SIG-M5 (cell line): Measurements from ENCODE around the gene DBN1.

ENCODE experiments used
- DNase-seq: peaks from one replicate; lab custom pipeline; 2025; lab: John Stamatoyannopoulos, UW

The DBN1 gene

DNA sequence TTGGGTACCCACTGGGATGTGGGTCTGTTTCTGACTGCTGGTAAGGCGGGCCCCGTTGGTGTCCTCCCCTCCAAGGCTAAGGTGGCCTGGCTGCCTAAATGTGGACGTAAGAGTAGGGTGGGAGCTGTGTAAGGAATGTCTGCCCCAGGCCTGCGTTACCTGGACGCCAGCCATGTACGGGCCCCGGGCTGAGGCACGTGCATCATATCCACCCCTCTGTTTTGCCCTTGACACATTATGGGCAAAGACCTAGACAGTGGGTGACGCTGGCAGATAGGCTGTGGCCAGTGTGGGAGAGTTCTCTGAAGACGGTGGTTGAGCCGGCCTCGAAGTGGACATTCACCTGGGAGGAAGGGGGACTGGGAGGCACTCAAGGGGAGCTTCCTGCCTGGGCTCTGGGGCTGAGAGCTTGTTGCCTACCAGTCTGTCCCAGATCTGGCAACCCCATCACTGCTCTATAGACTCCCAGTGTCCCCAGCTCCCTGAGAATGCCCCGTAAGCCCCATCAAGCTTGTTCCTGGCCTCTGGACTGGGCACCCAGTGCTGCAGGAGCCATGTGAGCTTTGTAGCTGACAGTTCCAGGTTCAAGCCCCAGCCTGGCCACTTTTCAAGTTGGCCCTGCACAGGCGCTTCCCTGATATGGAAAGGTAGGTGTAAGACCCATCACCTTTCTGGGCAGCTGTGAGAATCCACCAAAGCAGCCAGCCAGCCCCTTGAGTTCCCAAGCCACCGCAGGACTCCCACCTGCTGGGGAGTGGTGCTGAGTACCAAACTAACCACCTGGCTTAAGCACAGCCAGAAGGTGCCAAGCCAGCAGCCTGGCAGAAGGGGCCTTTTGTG lies 30.1 kb downstream of the DBN1 start:
- no peak for DNase-seq

DNA sequence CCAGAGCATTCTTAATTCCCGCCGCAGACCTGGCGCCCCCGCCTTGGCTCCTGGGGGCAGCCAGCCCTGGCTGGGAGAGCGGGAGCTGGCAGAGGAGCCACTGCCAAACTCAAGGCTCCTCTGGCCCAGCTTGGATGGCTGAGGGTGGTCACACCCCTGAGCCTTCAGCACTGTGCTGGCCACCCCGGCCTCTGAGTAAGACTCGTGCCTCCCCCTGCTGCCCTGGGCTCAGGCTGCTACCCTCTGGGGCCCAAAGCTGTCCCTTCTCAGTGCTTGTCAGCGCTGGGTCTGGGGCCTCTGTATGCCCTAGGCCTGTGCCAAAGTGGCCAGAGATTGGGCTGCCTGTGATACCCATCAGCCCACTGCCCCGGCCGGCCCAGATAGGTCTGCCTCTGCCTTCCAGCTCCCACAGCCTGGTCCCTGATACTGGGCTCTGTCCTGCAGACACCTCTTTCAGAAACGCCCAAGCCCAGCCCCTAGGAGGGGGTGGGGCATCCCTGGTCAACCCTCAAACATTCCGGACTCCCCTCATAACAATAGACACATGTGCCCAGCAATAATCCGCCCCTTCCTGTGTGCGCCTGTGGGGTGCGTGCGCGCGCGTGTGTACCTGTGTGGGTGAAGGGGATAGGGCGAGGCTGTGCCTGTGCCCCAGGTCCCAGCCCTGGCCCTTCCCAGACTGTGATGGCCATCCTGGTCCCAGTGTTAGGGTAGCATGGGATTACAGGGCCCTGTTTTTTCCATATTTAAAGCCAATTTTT lies 31.2 kb downstream of the DBN1 start:
- no peak for DNase-seq

DNA sequence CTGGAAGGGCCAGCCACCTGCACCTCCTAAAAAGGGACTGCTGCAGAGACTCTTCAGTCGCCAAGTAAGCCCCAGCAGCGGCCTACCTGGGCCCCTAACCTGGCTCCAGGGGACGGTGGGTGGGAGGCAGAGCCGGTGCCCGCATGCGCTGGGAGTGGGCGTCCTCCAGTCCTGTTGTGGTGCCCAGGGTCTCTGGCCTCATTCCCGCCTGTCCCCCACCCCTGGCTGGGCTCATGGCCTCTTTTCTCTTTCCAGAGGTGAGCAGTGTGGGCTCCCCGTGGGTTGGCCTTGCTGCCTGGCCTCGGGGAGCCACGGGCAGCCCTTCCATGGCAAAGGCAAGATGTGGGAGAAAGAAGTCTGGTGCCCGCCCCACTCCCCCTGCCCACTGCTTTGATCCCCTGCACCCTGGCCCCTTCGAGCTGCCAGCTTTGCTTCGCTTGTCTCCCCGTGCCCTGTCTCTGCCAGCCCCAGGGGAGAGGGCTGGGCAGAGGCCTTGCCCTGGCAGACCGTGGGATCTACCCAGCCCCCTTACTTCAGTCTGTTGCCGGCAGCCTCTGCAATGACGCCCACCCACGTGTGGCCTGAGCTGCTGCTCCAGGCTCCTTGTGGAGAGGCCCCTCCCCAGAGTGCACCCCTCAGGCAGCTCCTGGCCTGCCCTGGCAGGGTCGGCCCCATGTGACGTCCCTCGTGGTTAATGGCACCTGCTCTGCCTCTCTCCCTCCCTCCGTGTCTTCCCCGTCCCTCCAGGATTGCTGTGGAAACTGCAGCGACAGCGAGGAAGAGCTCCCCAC lies 32.2 kb downstream of the DBN1 start:
- no peak for DNase-seq

DNA sequence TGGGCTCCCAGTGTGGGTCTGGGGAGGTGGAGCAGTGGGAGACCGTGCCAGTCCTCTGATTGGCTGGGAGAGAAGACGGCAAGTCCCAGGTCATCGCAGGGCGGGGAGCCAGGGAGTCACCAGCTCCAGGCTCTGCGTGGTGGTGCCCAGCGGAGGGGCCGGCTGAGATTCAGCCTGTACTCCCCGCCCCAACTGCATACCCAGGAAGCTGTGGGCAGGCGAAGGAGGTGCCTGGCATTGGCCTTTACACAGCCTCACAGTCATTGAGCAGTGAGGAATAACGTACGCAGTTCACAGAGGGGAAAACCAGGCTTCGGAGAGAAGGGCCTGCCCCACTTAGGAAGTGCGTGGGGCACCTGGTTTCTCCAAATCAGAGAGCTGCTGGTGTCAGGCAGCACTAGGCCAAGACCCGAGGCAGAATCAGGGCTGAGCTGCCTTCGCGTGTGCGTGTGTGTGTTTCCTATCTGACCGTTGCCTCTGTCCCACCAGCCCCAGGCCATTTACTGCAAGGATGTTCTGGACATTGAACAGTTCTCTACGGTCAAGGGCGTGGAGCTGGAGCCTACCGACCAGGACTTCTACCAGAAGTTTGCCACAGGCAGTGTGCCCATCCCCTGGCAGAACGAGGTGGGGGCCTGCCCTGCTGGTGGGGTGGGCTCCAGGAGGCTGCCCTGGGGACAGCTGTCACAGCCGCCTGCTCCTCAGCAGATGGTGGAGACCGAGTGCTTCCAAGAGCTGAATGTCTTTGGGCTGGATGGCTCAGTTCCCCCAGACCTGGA lies 33.0 kb downstream of the DBN1 start:
- no peak for DNase-seq

DNA sequence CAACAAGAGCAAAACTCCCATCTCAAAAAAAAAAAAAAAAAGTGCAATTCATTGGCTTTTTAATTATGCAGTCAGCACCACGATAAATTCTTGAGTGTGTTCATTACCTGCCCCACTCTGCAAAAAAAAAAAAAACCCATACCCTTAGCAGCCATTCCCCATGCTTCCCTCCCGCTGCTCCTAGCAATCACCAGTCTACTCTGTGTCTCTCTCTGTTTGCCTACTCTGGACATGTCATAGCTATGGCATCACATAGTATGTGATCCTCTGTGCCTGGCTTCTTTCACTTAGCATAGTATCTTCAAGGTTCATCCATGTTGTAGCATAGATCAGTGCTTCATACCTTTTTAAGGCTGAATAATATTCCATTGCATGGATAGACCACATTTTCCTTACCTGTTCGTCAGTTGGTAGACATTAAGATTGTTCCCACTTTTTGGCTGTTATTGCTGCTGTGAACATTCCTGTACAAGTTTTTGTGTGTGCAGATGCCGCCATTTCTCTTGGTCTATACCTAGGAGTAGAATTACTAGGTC lies 33.8 kb downstream of the DBN1 start:
- no peak for DNase-seq

DNA sequence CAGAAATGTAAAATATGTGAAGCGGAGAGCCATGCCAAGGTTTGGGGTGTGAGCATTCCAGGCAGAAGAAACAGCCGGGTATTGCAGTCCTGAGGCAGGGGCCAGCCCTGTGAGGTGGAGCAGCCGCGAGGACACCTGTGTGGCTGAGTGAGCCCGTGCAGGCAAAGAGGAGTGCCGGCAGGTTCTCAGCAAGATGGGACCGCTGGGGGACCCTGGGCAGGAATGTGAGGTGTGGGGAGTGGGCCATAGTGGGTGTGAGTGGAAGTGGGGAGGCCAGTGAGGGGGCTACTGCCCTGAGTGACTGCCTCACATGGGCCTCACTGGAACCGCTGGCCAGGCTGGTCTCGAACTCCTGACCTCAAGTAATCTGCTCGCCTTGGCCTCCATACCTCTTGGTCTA lies 35.0 kb downstream of the DBN1 start:
- no peak for DNase-seq

DNA sequence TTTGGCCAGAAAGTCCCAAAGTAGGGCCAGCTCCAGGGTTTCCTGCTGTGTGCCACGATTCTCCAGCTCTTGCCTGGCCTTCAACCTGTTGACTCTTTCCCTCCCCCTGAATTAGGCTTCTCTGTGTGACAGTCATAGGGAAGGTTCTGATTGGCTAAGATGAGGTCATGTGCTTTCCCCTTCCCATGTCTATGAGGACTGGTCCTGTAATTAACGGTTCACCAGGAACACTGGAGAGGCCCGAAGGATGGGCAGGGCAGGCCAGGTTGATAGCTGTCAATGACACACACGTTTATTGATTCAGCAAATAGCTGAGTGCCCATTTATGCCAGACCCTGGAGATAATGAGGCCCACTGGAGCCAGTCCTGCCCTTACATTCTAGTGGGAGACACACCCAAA lies 35.8 kb downstream of the DBN1 start:
- no peak for DNase-seq

DNA sequence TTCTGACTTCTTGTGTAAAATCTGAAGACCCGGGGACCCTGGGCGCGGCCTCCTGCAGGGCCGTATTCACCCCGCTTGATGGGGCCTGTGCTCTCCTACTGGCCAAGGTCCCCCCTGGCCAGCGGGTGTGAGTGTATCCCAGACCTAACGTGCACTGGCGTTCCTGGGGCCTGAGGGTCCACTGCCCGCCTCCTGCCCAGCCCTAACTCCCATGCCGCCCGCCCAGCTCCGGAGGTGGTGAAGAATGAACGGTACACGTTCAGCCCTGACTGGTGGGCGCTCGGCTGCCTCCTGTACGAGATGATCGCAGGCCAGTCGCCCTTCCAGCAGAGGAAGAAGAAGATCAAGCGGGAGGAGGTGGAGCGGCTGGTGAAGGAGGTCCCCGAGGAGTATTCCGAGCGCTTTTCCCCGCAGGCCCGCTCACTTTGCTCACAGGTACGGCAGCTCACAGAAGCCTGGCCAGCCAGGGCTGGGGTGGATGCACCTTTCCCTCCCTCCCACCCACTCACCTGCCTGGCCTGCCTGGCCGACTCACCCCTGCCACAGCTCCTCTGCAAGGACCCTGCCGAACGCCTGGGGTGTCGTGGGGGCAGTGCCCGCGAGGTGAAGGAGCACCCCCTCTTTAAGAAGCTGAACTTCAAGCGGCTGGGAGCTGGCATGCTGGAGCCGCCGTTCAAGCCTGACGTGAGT lies 37.4 kb downstream of the DBN1 start:
- DNase-seq: no peak

DNA sequence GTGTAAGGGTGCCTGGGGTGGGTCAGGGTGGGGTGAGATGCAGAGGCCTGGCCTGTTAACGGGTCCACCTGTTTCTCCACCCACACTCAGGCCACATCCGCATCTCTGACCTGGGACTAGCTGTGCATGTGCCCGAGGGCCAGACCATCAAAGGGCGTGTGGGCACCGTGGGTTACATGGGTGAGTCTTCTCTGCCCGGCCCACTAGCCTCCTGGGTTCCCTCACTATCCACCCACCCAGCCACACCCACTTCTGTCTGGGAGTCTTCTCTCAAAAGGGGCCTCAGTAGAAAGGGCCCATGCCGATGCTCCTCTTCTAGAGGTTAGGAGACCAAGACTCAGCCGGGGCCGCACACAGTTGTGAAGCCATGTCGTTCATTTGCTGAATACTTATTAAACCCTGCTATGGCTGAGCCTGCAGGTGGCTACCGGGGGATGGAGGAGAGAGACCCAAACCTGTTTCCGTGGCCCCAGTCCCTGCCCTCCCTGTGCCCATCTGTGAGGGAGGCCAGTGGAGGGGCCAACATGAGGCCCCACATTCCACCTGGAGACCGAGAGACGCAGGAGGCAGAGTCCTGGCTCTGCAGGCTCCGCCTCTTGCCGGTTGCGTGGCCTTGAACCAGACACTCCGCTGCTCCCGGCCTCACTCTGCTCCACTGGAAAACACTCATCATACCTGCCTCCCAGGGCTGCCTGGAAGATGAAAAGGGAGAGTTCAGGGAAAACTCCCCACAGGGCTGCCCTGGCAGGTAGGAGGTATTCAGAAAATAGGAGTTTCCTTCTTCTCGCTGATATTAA lies 38.3 kb downstream of the DBN1 start:
- no peak for DNase-seq

DNA sequence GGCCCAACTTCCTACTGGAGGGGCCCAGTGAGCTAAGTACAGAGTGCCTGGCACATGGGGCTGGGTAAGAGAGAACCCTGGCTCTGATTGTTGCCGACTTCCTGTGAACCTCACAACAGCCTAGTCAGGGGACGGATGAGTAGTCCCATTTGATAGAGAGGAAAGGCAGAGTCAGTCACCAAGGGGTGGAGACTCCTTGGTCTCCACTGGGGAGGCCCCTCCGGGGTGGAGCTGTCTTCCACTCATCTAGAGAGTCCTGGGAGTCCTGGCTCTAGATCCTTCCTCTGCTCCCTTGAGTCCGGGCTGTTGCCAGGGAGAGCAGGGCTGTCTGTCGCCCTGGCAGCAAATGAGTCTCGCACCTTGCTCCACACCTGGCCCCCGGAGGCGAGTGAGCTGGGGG lies 39.0 kb downstream of the DBN1 start:
- no peak for DNase-seq

DNA sequence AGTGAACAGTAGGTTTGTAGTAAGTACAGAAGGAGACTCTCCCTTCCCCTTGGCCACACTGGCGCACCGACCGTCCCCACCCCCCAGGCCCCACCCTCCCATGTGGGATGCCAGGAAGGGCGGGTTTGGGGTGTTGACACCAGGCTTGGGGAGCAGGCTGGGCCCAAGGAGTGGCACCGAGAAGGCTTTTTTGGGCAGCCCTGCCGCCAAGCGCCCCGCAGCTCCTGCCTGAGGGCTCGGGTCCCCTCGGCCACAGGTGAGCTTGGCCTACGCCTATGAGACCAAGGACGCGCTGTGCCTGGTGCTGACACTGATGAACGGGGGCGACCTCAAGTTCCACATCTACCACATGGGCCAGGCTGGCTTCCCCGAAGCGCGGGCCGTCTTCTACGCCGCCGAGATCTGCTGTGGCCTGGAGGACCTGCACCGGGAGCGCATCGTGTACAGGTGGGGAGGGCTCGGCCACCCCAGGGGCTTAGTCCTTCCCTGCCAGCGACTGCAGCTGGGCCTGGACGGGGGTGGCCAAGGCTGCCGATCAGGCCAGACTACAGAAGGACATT lies 39.7 kb downstream of the DBN1 start:
- DNase-seq: no peak

DNA sequence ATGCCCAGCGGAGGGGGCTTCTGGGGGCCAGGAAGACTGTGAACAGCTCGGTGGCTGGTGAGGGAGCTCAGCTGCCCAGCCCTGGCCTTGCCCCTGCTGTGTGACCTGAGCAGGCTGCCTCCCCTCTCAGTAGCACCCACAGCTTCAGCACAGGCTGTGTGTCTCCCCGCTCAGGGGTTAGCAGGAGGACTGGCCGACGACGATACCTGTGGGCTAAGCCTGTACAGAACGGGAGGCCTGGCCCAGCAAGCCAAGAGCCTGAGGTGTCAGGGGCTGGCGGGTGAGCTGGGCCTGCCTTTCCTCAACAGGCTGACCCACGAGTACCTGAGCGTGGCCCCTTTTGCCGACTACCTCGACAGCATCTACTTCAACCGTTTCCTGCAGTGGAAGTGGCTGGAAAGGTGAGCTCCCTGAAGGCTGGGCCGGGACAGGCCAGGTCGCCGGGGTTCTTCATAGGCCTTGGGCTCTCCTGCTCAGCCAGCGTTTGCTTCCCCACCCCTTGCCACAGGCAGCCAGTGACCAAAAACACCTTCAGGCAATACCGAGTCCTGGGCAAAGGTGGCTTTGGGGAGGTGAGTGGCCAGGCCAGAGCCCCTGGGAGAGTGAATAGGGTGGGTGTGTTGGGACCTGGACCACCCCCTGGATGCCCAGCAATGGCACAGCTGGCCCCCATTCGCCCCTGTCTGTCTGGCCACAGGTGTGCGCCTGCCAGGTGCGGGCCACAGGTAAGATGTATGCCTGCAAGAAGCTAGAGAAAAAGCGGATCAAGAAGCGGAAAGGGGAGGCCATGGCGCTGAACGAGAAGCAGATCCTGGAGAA lies 40.4 kb downstream of the DBN1 start:
- no peak for DNase-seq

DNA sequence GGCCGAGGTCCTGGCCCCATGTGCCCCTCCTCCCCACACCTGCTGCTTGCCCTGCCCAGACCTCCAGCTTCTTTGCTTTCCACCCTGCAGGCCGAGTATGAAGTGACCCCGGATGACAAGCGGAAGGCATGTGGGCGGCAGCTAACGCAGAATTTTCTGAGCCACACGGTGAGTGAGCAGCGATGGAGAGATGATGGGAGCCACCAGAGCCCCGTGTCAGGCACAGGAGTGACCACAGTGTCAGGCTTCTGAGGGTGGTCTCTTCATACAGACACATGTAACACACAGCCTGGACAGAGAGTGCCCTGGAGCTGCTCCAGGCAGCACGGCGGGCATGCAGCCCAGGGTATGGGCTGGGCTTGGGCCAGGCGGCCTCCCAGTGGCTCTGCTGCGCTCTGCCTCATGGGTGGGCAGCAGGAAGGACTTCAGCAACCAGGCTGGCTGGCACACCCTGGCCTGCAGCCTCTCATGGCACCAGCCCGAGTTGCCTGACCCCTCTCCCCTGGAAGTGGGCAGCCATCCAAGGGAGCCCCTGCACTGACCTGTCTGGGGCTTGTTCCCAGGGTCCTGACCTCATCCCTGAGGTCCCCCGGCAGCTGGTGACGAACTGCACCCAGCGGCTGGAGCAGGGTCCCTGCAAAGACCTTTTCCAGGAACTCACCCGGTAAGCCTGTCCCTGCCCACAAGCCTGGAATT lies 41.1 kb downstream of the DBN1 start:
- DNase-seq: no peak

DNA sequence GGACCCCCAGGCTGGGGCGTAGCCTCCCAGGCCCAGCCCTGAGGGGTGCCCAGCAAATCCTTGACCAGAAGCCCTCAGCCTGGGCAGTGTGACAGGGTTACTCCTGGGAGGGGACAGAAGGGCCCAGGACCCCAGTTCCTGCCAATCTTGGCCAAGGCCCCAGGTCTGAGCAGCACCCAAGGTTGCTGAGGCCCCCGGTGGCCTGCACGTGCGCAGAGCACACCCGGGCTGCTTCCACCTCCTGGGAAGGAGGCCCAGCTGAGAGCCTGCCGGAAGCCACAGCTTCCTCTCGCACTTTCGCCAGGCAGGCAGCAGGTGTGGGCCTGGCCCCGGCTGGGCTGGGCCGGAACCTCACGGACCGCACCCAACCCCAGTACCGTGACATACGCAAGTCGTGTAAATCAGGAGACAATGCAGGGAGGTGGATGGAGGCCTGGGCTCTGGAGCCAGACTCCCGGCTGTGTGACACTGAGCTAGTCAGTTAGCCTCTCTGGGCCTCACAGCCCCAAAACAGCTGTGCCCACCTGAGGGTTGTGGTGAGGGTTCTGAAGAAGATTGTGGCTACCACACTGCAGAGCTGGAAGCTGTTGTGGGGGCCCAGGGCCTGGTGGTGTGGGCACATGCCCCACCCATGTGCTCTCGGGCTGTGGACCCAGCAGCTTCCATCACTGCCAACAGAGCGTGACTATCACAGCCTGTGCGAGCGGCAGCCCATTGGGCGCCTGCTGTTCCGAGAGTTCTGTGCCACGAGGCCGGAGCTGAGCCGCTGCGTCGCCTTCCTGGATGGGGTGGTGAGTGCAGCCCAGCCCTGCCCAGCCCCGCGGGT lies 41.9 kb downstream of the DBN1 start:
- DNase-seq: no peak

DNA sequence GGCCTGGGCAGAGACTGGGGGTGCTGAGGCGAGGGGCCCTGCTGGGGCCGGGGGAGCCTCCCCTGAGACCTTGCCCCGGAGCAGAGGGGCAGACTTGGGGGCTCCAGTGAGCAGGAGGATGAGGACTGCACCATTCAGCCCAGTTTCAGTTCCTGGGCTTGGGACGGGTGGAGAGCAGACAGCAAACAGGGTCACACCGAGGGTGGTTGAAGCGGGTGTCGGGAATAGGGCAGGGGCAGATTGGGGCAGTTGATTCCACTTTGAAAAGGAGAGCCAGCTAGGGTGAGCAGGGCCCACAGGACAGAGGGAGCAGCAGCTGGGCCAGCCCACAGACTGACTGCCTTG lies 42.5 kb downstream of the DBN1 start:
- DNase-seq: no peak

DNA sequence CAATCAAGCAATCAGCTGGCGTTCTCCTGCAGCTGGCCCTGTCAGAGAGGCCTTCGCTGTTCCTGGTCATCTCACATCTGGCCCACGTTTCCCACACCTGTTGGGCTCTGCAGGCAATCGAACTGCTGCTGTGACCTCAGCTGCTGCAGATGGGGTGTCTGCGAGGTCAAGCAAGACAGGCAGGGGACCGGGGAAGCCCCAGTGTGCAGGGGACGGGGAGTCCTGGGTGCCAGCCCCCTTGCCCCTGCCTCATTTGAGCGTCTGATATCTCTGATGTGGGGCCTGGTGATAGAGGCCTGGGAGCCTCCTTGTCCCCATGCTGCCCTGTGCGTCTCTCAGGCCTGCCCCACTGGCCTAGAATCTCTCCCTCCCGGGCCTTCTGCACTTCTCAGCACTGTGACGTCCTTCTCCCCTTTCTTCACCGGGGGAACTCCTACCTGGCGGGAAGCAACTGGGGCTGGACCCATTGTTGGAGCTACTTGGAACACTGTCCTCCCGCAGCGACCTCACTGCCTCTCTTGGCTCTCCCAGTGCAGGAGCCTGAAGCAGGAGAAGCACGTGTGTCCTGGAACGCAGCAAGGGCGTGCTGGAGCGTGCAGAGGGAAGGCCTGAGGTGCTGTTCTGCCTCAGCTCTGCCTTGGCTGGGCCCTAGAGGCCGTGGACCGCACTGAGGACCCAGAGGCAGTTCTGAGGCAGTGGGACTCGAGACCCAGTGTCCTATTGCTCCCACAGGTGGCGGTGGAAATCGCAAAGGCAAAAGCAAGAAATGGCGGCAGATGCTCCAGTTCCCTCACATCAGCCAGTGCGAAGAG lies 43.1 kb downstream of the DBN1 start:
- no peak for DNase-seq
